HG02885 (cell line): ENCODE results near the gene NAV2.

Source experiments
- ATAC-seq: cut with Tn5 transposase; IDR thresholded peaks from one replicate; pipeline ENCODE4 v1.9.1; 2021; ENCODE audit warnings: mild to moderate bottlenecking; ENCODE audit not compliant: unreplicated experiment, poor library complexity

The NAV2 gene

DNA sequence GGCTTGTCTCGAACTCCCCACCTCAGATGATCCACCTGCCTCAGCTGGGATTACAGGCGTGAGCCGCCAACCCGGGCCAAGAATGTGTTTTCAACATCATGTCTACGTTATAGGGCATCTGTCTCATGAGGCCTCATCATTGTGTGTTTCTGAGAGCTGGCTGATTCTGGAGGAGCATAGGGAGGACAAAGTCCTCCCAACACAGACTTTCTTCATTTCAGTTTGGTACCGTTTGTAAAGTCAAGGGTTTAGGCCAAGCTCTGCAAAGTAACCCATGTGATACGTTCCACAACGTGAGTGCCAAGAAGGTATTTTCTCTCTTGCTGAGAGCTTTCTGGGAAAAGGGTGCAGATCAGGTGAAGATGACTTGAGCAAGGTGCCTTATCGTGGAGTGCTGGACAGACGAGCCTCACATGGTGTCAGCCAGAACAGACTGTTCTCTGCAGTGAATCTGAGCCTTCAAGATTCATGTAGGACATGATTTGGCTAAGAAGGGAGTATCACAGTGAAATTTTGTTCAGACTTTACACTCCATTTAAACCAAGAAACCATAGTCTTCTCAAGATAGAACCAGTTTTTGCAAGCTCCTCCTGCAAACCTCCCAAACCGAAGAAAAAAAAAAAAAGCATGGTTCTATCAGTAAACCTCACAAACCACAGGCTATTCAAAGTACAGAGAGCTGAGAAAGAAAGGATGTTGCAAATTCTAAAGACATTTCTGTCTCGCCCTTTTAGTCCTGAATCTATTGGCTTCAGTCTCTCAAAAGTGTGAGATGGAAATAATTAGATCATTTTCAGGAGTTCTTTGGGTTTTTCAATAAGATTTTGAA, 376.0 kb downstream of the NAV2 start:
- ATAC-seq = peak; percentile 70

DNA sequence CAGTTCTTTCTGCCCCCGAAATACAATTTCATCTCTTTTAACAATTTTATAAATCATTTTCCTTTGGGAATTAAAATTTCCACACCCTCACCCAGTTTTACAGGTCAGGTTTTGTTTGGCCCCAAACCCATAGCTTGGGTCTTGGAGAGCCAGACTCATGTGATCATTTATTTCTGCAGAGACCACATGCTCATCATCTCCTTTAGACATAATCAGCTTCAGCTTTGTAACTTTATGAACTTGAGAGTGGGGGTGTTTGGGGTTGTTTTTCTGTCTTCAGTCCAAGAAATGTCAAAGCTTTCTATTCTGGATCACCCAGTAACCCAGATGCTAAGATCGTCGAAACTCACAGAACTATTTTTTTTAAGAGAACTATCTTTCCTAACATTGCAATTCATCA, 376.7 kb downstream of the NAV2 start:
- no peak for ATAC-seq

DNA sequence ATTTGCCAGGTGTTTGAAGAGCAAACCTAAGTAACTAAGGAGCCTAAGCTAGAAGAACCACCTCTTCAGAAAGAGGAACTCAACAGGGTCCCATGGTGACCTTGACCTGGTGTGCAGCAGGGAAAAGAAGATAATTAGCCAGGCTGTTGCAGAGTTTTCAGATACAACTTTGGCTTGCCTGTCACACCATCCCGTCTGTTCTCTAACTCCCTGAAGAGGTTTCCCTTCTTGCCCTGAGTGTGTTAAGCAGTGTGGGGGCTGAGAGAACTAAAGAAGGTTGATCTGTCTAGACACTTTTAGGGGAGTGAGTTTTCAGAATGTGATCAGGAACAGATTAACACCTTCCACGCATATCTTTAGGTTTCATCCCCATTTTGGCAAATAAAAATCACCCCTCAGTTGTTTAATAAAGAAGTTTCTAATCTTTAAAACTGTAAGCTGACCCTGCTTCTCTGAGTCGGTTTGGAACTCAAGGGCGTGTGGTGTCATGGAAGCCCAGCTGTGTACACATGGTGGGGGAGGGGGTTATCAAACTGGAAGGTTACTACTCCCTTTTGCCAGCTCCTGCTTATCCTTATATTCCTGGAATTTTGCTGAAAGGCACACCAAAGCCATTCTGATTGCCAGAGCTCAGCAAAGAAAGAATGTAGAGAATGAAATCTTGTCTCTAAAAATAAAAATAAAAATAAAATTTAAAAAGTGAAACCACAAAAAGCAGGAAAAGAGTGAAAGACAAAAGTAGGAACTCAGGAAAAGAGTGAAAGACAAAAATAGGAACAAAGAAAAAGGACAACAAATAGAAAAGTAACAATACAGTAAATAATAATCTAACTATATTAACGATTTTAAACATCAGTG, 377.4 kb downstream of the NAV2 start:
- no peak for ATAC-seq

DNA sequence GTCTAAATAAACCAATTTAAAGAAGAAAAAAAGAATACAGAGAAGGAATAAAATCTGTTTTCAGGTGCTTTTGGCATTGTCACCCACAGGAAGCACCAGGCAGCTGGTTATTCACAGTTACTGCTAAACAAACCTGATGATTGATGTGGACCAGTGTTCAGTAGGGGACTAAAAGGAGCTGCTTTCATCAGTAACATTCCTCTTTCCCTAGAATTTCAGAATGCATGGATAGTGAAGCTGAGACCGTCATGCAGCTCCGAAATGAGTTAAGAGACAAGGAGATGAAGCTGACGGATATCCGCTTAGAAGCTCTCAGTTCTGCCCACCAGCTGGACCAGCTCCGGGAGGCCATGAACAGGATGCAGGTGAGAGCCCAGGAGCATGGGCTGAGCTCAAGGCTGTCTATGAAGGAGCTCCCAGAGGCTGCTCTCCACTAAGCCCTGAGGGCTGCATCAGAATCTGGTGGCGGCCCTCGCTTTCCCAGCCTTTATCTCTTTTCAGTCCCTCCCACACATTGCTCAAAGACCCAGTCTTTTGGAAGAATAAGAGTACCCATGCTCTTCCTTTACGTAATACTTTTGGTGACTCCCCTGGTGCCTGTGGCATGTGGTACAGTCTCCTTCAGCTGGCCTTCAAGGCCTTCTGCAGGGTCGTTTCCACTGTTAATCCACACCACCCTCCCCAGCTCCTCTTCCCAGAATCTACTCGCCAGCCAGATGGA, 378.2 kb downstream of the NAV2 start:
- no peak for ATAC-seq

DNA sequence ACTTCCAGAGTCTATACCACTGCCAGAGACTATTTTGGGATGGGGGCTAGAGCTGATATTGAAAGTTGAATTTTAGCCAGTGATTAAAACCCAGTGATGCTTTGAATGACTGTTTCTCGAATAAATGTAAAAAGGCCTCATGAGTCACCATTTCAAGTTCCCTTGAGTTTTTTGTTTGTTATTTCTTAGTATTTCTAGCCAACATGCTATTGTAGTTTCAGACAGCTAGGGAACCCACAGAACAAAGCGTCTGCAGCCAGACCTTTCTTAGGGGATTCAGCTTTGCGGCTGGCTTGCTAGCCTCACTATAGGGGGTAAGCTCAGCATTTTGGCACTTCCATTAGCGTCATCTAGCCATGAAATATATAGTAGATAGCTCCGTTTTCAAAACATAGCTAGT, 381.1 kb downstream of the NAV2 start:
- ATAC-seq = no peak

DNA sequence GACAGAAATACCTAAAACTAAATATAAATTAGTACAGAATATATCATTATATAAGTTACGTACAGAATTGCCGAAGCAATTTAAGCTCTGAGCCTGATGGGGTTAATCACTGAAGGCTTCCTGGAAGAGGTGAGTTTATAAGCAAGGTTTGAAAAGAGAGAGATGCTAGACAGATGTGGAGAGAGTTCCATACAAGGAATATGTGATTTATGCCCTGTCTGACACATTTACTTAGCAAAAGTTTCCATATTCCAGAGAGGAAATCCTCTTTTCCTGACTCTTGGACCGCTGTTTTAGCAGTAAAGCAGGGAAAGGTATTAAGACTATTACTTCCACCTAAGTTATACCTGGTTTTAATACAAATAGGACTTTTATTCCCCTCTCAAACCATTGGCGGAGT, 382.6 kb downstream of the NAV2 start:
- ATAC-seq = no peak

DNA sequence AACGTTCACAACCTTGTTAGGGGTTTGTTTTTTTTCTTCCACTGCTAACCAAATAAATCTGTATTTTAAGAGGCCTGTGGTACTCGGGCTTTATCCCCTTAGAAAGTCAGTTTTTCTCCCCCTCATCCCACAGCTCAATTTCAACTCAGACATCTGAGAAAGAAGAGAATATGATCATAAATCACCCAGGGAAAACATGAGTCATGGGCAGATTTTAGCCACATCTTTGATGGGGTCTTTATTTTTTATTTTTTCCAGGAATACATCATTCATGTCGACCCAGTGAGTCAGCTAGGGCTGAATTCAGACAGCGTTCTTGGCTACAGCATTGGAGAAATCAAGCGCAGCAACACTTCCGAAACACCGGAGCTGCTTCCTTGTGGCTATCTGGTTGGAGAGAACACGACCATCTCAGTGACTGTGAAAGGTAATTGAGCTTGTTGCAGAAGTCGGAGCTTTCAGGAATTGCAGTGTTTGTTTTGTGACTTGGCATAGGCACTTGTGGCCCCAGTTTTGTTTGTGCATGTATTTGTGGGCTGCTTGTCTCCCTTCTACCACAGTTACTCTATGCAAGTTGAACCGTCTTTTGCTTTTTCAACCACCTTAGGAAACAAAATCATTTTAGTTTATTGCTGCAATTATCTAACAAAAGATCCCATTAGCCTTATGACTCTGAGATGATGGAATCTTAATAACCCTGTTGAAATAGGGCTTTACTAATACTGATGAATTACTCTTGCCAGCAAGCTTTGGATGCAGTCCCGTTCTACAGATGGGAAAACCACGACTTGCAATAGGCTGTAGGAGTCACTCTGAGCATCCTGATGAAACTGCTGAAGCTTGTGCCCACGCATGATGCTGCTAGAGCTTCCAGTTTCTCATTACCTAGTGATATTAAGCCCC, 384.9 kb downstream of the NAV2 start:
- no peak for ATAC-seq

DNA sequence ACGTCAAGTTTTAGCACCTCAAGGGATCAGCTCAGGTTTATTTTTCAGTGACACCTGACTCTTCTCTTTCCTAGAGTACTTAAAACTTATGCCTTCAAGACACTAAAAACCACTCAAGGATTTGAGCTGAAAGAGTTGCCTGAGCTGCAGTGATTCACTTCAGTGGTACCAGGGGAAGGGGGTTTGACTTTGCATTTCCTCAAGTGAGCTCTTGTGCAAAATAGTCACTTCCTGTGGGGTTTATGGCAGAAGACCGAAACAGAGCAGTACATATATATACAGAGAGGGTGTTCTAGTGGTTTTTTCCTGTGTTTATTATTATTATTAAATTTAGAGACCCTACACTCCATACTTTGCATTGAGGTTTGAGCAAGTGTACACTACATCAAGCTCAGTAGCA, 386.9 kb downstream of the NAV2 start:
- no peak for ATAC-seq

DNA sequence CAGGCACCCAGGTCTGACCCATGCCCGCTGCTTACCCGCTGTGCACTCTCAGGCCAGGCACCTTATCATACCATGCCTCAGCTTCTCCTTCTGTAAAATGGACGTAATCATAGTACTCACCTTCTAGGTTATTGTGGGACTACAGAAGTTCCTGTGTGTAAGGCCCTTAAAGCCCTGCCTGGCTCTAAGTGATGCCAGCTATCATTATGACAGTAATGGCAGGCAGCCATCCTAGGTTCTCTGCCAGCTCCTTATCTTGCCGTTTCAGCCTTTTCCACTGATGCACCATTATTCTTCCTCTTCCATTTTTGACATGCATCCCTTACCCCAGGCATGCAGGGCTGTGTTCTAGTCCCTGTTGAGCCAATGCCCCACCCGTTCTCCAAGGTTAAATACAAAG, 389.8 kb downstream of the NAV2 start:
- no peak for ATAC-seq

DNA sequence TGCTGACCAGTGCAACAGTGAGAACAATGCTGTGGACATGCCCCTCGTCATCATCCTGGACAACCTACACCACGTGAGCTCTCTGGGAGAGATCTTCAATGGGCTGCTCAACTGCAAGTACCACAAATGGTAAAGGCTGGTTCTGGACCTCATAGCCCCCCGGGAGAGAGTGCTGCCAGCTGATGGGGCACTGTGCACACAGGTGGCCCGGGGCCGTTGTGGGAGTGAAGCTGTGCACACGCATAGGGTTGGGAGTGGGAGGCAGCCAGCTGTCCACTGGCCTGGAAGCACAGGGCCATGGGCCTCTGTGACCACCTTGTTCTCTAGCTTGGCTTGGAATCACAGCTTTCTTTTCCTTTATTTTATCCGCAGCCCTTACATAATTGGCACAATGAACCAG, 390.6 kb downstream of the NAV2 start:
- no peak for ATAC-seq

DNA sequence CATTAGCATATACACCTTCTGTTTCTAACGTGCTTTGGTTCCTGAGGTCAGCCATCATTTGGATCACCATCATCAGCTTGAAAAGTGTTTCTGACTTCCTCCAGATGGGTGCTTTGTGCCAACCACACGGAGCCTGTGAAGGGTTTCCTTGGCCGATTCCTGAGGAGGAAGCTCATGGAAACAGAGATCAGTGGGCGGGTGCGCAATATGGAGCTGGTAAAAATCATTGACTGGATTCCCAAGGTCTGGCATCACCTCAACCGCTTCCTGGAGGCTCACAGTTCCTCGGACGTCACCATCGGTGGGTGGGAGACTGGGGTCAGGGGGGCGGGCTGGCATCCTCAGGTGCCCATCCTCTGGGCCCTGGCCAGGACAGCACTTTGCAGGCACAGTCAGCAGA, 392.8 kb downstream of the NAV2 start:
- ATAC-seq = no peak

DNA sequence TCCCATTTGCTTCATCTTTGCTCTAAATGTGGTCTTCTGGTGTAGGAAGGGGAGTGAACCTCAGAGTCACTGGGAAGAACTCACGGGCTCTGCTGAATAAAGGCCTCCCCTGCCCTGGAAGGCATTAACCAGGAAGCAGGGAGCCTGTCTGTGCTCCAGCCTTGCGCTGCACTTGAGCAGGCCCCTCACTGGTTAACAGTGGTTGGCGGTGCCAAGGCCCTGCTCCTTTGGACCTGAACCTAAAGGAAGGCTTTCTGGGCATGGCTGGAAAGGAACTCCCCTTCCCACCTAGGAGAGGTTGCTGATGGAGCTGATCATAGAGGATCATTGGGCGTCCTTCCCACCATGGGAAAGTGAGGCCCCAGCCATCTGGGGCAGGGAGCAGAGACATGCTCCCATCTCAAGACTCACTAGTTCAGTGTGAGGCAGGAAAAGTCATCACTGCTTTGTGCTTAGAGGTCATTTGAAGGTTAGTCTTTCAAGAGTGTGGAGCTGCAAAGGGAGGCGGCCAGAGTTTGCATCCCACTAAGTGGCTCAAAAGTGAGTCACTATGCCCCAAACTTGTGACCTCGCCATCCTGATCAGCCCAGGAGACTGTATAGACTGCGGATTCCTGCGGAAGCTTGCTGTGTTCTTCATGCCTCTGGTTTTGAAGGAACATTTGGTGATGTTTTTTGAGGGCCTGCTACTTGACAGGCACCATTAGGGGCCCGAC, 397.3 kb downstream of the NAV2 start:
- ATAC-seq = no peak

DNA sequence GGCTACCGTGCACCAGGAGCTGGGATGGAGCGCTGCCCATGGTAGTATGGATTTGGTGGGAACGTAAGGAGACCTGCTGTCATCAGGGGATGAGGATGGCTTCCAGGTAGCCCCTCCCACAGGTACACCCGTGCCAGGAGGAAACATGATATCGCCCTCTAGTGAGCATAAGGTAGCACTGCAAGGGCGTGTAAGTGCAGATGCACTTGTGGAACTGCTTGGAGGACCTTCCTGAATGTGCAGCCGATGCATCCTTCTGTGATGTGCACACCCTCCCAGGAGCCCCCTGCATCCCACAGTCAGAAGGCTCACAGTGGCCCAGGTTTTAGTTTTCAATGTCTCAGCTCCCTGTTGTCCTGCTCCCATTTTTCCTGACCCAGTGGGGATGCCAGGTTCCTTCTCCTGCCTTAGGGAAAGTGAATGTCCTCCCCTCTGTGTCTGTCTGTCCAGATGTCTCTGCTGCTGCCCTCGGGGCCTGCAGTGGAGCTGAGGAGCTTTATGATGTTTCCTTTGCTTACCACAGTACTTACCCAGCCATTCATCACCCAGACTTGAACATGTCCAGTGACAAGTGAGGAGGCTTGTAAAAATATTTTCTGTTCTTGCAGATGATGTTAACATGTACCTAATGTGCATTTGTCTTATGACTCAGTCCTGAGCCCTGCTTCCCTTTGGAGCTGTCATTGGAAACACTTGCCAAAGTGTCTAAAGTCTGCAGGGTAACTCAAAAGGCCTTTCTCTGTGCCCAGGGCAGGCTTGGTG, 398.5 kb downstream of the NAV2 start:
- ATAC-seq = peak; percentile 83

DNA sequence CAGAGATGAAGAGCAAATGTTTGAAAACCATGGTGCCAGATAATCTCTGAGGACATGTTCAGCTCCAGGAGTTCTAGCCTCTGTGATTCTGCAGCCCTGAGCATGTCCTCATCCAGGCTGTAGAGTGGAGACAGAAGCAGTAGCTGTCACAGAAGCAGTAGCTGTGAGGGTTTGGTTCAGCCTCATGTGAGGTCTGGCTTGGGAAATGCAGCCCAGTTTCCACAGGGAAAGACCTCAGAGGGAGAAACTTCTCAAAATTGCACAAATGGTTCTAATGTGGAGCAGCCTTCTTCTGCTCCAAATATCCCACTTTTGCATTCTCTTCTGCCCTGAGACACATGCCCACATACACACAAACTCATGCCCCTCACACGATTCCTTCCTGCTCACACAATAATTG, 399.2 kb downstream of the NAV2 start:
- no peak for ATAC-seq

DNA sequence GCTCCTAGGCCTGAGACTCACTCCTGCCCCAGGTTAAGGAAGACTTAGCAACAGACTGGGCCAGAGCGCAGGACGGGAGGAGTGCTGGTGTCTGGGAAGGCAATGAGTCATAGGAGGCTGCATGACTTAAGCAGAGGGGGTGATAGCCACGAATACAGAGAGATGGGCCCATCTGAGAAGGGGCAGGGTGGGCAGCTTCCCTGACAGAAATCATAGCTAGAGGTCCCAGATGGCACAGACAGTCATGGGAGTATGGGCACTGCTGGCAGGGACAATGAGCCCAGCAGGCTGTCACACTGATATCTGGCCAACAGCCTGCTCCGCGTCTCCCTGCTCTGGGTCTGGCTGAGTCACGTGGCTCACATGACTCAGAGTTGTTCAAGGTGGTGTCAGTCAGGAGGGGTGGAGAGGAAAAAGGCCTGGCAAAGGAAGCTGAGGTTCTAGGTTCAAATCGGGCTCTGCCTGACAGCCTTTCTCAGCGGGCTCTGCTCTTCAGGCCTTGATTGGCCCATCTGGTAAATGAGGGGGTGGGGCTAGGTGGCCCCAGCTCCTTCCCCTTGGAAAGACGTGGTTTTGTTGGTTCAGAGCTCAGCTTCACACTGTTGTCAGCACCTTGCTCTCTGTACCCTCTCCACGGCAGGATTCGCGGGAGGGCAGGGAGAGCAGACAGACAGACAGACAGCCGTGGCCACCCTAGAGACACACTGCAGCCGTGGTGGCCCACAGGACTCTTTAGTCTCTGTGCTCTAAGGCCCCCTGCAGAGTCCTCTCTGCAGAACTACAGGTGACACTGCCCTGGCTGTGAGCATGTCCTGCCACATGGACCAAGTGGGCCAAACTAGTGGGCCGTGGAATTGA, 399.9 kb downstream of the NAV2 start:
- ATAC-seq = no peak

DNA sequence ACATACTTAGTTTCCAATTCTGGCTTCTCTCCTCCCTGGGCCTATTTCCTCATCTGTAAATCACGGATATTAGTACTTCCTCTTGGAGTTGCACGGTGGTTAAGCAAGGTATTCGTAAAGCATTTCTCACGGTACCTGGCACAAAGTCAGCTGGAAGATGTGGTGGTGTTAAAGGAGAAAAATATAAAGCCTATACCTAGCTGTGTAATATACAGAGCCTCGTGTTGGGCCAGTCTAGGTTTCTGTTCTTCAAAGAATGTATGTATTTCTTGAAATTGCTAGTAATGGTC, 400.5 kb downstream of the NAV2 start:
- ATAC-seq = no peak

DNA sequence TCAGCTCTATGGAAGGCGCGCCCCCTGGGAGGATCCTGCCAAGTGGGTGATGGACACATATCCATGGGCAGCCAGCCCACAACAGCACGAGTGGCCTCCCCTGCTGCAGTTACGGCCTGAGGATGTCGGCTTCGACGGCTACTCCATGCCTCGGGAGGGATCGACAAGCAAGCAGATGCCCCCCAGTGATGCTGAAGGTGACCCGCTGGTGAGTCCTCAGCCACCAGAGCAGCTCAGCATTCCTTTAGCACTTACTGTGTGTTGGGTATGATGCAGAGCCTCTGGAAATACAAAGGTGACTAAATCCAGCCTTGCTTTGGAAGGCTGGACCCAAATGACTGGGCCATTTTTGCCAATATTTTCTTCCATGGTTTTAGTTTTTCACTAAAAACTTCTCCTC, 402.0 kb downstream of the NAV2 start:
- no peak for ATAC-seq

DNA sequence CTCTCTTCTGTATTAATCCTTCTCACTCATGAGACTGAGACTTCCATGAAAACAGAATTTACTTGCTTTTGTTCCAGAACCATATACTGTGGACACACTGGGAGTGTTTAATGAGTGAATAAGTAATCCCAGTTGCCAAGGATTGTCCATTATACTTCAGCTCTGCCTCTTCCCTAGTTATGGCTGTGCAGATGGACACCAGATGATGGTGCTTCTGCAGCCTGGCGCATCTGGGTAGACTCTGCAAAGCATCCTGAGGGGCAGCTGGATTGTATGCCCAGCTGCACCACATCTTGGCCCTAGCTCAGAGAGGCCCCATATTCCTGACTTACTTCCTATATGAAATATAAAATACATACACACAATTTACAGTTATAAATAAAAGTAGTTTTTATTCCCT, 404.2 kb downstream of the NAV2 start:
- no peak for ATAC-seq
